Mammary epithelial cell (primary cell): ENCODE measurements around the gene CYTH4.

Source experiments
- EZH2 ChIP-seq: IDR thresholded peaks from 2 replicates; pipeline ENCODE4 v1.6.1; 2012; ENCODE audit warnings: low read length, inconsistent platforms, borderline replicate concordance
- TF ChIP-seq, protein P1 (sequence below), 2 donors: IDR thresholded peaks in 1 of 2; conservative IDR thresholded peaks in 1 of 2; 2 replicates each; pipeline ENCODE4 v1.5.1; 2011 to 2012; ENCODE audit warnings: inconsistent platforms in 2 of 2, low read length in 2 of 2, mild to moderate bottlenecking in 2 of 2, control low read depth in 1 of 2, low read depth in 1 of 2; ENCODE audit not compliant: insufficient read depth in 1 of 2; ENCODE audit errors: extremely low read depth in 1 of 2

DNA sequence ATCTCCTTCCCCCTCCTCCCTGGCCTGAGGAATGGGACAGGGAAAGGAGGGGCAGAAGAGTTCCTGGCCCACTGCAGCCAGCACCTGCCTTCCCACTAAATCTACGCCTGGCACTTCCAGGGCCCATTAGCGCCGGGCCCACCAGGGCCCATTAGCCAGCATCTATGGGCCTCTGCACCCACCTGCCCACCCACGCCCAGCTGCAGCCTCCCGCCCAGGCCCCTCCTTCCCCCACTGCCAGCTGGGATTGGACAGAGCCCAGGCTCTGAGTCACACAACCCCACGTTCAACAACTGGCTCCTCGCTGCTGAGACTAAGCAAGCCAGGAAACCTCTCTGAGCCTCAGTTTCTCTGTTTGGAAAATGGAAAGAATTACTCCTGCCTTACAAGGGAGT is 48.7 kb downstream of the CYTH4 start:
- TF ChIP-seq, protein P1, sequence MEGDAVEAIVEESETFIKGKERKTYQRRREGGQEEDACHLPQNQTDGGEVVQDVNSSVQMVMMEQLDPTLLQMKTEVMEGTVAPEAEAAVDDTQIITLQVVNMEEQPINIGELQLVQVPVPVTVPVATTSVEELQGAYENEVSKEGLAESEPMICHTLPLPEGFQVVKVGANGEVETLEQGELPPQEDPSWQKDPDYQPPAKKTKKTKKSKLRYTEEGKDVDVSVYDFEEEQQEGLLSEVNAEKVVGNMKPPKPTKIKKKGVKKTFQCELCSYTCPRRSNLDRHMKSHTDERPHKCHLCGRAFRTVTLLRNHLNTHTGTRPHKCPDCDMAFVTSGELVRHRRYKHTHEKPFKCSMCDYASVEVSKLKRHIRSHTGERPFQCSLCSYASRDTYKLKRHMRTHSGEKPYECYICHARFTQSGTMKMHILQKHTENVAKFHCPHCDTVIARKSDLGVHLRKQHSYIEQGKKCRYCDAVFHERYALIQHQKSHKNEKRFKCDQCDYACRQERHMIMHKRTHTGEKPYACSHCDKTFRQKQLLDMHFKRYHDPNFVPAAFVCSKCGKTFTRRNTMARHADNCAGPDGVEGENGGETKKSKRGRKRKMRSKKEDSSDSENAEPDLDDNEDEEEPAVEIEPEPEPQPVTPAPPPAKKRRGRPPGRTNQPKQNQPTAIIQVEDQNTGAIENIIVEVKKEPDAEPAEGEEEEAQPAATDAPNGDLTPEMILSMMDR (conservative IDR thresholded peaks at IDR 0.05 in 1 of 2, IDR thresholded peaks at IDR 0.05 in 1 of 2; ENCODE audit: extremely low read depth in 1 of 2, insufficient read depth in 1 of 2, low read depth in 1 of 2, low read length in 2 of 2), result no peak
- TF ChIP-seq EZH2, result no peak
